ENCODE data around the gene TSC22D2.

Gene TSC22D2

DNA sequence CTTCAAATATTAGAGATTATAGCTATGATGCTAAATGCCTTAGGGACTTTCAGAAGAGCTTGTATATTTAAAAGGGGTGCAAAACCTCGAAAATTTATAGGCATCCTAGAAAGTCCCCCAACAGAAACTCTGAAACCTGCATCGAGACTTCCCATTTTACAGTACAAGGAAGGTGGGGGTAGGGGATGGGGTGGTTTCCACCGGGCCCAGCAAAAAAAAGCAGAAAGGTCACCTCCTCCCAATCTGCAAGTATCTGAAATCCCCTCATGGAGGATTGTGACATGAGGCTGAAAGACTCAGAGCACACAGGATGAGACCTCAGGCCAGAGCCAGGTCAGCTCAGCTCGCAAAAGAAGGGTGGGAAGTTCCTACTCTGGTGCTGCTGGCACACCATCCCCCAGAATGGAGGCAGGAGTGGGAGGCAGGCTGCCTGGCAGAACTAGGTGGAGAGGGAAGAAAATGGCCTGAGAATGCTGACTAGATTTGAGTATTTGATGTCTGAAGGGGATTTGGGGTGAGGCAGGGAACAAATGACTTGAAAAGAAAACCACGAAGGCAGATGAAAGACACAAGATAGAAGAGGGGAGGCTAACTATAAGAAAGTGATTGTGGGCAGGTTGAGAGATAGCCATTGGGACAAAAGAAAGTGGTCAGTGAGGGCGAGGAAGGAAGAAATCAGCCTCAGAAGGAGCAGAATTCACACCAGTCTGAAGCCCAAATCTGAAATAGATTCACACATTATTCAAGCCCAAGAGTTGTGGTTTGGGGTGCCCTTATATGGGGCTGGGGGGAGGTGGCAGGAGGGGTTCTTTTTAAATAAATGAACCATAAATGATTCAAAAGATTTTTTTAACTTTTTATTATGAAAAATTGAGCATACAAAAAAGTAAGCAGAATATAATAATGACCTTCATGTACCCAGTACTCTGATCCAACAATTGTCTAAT, 22.5 kb upstream of the TSC22D2 start:
- DNase-seq (ENCODE audit: low read depth in 2 of 2), result no peak

DNA sequence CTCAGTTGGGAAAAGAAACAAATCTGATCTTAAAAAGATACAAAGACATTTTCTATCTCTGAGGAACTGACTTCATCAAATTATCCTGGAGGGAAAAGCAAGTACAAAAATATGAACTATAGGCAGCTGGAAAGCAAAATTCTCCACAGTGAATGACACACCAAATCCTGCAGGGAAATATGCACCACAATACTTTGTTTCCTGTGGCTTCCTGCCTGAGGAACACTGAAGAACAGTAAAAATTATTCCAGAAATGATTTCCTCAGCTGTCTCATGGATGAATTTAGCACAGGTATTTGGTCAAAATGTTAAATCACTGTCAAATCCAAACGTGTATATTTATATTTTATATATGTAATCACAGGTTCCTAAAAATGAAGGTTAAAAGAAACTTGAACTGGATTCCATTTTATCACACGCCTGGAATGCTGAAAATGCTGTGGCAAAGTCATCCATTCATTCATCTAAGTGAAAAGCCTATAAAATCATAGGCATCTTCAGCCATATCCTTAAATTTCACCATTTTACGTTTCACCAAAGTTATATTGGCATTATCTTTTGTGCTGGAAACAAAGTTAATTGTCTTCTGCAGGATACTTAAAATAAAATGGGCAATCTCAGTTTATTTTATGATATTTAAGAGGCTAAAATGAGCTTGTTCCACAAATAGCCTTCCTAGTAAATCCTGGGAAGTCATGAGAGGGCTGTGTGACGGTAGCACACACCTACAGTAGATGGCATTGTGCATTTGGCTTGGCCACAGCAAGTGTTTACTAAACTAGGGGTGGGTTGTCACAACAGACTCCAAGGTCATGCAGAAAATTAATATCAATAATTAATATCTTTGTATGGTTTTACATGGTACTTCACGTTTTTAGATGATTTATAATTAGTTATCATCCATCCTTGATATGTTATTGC, 19.3 kb upstream of the TSC22D2 start:
- no peak for DNase-seq (ENCODE audit: low read depth in 2 of 2)

DNA sequence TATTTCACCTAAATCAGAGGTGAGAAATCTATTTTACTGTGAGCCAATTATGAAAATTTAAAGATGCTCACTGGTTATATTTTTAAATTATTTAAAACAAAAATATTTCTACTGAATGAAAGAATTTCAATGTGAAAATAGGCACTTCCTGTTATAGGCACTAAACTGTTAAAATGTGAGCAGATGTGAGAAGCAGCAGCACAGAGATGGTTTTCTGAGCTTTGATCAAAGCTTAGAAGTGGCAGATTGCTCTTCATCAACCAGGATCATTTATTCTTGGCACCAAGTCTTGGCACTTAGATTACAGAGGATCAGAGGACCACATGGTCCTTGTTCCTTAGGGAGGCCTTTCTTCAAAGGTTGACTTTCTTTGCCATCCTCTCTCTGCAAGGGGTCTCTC, 18.0 kb upstream of the TSC22D2 start:
- no peak for DNase-seq (ENCODE audit: low read depth in 2 of 2)

DNA sequence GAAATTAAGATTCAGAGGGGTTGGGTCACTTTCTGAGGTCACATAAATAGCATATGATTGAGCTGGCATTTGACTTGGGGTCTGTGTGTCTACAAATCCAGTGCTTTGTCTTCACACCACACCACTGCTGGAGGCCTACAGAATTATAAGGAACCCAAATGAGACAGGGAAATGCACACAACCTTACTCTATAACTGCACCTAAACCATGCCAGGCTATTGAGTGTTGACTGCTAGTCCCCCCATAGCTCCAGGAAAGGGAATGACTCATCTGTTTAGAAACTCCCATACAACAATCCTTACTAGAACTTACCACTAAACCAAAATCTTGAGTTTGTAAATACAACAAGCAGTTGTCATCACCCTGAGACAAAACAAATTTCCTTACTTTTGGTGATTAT, 16.9 kb upstream of the TSC22D2 start:
- DNase-seq (ENCODE audit: low read depth in 2 of 2), result no peak

GRCh38 chr3:150393745-150394144, 14.4 kb upstream of the TSC22D2 start:
- no peak for DNase-seq (ENCODE audit: low read depth in 2 of 2)

DNA sequence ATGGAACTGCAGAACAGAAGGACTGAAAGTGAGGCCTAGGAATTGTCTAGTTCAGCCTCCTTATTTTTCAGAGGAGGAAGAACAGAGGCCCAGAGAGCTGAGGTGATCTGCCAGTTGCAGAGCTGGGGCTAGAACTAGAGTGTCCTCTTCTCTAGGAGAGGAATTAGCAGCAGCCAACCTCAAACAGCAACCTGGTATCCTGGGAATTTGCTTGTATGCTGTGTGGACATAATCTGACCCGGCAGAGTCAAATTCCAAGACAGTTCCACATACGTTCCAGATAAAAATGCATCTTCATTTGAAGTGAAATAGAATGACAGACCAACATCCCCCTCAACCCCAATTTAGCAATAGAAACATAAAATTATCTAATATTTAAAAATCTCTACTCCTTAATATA, 13.5 kb upstream of the TSC22D2 start:
- no peak for DNase-seq (ENCODE audit: low read depth in 2 of 2)

GRCh38 chr3:150396491-150396890, 11.6 kb upstream of the TSC22D2 start:
- no peak for DNase-seq (ENCODE audit: low read depth in 2 of 2)

DNA sequence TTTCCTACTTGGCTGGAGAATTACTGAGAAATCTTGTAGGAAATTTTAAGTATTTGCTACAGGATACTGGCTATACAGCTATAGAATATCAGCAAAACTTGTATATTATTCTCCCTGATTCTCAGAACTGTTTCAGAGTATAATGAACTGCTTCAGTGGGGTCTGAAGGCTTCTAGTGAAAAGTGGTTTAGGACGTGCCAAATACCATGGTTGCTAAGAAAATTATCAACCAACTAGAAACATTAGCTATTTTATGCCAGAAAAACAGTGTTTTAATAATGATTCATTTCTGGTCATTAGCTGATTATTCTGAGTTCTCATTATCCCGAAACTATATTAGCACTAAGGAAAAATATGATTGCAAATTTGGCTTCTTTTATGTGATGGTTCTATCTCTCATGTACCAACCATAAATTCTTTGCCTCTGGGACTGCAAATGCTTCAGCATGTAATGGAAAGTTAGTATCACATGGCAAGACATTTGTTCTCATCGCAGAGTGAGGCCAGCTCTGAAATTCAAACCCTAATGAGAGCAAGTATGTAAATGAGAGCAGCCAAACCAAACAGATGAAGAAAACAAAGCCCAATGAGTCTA, 11.0 kb upstream of the TSC22D2 start:
- DNase-seq (ENCODE audit: low read depth in 2 of 2), result no peak

DNA sequence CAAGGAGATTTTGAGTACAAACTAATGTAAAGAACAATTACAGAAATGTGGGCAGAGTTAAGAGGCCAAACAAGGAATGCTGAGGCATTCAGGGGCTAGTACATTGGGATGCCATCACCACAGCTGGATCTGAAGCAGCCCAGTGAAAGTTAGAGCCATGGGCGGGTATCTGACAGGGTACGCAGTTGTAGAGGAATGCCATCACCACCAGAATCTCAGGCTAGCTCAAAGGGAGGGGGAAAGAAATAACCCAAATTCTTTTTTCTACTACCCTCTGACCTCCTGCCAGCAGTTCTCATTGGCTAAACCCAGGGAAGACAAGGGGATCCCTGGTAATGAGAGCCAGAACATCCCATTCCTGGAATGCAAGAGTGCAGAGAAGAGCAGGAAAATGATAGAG, 9.0 kb upstream of the TSC22D2 start:
- no peak for DNase-seq (ENCODE audit: low read depth in 2 of 2)

GRCh38 chr3:150401285-150401684, 6.8 kb upstream of the TSC22D2 start:
- no peak for DNase-seq (ENCODE audit: low read depth in 2 of 2)

DNA sequence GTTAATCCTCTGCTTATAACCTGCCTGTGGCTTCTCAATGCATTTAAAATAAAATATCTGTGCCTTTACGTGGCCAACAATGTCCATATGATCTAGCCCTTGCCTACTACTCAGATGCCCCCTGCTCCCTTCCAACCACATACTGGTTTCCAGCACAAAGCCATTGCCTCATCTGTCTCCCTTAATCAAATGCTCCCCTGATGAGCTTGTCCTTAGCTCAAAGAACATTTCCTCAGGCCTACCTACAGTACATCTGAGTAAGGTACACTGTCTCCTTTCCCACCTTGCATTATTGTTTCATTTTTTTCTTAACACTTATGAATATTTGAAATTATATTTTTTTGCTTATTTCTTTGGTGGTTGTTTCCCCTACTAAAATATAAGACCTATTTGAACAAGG, 5.9 kb upstream of the TSC22D2 start:
- no peak for DNase-seq (ENCODE audit: low read depth in 2 of 2)

- DNase-seq (ENCODE audit: low read depth in 2 of 2), result no peak
Observed at GRCh38 chr3:150404023-150404422, 4.1 kb upstream of the TSC22D2 start.

DNA sequence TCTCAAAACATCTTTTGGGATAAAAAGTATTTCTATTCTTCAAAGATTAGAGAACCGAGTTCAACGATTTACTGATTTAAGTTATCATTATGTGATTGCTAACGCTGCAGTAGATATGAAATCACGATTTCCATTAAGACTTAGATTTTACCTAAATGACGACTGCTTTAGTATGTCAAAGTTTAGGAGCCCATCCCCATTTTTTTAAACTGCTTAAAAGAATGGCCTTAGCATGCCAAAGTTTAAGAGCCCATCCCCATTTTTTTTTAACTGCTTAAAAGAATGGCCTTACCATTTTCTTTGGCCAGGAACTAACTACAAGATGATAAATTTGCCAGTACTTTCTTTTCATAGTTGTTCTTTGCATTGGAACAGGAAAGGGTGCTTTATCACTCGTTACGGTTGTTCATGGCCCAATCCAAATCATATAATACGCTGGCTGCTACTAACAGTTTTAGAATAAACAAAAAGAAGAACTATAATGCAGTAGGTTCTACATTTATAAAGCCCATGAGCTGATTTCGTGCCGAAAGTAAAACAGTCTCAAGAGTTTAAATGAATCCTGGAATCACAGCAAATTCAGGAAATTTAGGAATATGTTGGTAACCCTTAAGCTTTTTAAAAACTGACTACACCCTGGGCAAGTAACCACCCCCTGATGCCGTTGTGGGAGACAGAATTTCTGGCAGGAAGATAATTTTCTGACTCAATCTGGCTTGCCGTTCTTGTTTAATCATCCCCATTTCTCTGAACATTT, 869 bp upstream of the TSC22D2 start:
- no peak for DNase-seq (ENCODE audit: low read depth in 2 of 2)

- no peak for DNase-seq (ENCODE audit: low read depth in 2 of 2)
Observed at GRCh38 chr3:150407808-150408220, 284 bp upstream of the TSC22D2 start.

GRCh38 chr3:150409125-150409511, 1.0 kb downstream of the TSC22D2 start:
- no peak for DNase-seq (ENCODE audit: low read depth in 2 of 2)

- DNase-seq (ENCODE audit: low read depth in 2 of 2), result peak; percentile 59 to 60
Observed at GRCh38 chr3:150409512-150410310, 1.6 kb downstream of the TSC22D2 start.

- peak; percentile 11 to 27 for DNase-seq (ENCODE audit: low read depth in 2 of 2)
Observed at GRCh38 chr3:150410311-150411105, 2.4 kb downstream of the TSC22D2 start.

DNA sequence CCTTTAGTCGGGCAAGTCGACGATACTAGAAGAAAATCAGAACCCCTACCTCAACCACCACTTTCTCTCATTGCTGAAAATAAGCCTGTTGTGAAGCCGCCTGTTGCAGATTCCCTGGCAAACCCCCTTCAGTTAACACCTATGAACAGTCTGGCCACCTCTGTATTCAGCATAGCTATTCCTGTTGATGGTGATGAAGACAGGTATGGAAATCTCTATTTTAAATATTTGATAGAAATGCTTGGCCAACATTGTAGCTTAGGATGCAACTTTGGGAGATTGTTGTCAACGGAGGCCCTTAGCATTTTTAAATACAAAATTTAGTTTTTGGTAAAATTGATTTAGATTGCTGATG, 3.0 kb downstream of the TSC22D2 start:
- DNase-seq (ENCODE audit: low read depth in 2 of 2), result no peak

DNA sequence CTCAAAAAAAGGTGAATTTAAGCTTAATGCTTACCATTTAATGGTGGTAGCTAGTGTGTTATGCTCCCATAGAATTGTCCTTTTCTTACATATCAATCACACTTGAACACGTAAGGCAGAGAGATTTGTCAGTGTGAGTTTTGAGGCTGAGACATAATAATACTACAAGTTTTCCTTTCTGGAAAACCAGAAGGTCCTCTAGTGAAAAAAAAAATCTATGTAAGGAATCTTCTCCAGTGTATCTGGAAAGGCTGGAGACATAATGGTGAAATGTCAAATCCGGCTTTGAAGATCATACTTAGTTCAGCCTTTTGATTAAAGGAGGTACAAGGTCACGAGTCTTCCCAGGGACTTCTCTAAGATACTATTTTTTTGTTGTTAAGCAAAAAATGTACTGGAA, 3.4 kb downstream of the TSC22D2 start:
- DNase-seq (ENCODE audit: low read depth in 2 of 2), result no peak

- no peak for DNase-seq (ENCODE audit: low read depth in 2 of 2)
Observed at GRCh38 chr3:150411976-150412375, 3.9 kb downstream of the TSC22D2 start.
